Skin of body (tissue), 2 donors: Measurements from ENCODE around the gene EFCAB9. TPM values are rescaled to one million over a fixed set of nuclear protein-coding genes. Genes with fewer than 3 reads are reported as not detected.
"Not testable (repeated sequence)": the region's sequence is repeated elsewhere in the genome, so short reads cannot be mapped to it uniquely, and the experiment has no call there.

ENCODE experiments used
- DNase-seq: peaks from one replicate; lab custom pipeline; 2025; lab: John Stamatoyannopoulos, UW
- total RNA-seq: library from RNA; depleted of rRNA; stranded (reverse); fragments of >200 nt; gene quantifications from one replicate; pipeline ENCODE4 v1.2.3, GENCODE V29; 2014

EFCAB9 gene
- total RNA-seq, 1 donor from 2014 or later, result not detected

DNA sequence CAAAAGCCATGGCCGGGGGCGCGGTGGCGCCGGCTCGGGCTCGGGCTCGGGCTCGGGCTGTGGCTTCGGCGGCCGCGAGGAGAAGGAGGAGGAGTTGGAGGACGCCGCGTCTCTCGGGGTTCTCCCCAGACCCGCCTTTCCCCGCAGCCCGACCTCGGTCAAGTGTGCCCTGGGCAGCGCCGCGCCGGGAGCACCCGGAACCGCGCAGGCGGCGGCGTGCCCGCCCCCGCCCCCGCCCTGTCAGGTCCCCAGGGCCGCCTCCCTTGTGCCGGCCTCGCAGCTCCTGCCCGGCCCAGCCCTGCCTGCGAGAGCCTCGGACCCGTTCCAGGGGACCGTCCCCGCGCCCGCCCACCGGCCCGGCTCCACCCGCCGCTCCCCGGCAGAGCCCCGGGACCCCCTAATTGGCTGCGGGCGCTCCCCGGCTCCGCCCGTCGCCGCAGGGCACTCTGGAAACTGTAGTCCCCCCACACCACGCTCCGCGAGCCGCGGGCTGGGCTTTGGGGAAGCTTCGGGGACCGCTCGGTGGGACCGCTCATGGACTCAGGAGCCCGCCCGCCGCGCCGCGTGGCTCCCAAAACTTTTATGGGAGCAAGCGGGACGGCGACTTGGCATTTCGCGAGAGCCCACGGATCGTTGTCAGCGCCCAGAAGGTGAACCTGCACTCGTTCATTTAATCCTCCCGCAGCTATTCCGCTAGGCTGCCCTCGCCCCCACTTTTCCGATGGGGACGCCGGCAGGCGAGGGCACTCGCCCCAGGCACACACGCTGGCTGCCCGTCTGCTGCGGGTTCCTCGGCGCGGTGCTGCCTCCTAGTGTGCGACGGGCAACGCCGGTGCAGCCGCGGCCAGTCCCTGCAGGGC, 5.7 kb upstream of the EFCAB9 start, which contains the start of gene STK10:
Gene STK10 (minus strand): TSS at position 192 of the 860 bp plus-strand sequence. CDS start 182 bp downstream, at position 10.
- peak; percentile 86 for DNase-seq

DNA sequence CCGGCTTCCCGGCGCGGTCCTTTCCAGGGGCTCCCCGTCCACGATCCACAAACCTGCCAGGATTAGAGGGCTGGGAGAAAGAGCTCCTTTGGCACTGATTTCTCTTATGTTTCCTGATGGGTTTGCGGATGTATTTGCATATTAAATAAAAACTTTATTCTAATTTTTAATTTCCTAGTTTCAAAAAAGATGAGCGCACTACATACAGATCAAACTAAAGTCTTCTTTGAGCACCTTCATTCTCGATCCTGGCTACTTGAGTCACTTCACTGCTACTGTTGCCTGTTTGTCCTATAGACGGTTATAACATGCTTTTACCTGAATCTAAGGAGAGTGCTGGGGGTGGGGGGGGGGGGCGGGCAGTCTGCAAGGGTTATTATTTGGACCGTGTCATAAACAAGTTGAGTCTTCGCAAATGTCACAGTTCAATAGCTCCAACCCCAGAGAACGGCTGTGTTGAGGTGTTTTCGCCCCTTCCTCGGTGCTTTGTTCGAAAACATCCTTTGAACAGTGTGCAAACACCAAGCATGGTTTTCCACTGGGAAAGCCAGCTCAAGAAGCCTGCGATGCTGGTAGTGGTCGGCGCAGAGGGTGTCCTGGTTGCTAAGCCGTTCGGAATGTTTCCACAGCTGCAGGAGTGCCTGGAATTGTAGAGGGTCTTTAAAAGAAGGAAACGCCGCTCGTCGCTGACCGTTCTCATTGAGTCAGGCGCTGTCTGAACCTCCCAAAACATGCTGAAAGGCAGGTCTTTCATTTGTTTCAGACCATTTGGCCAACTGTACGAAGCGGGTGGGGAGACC, 4.9 kb upstream of the EFCAB9 start:
- no peak for DNase-seq

DNA sequence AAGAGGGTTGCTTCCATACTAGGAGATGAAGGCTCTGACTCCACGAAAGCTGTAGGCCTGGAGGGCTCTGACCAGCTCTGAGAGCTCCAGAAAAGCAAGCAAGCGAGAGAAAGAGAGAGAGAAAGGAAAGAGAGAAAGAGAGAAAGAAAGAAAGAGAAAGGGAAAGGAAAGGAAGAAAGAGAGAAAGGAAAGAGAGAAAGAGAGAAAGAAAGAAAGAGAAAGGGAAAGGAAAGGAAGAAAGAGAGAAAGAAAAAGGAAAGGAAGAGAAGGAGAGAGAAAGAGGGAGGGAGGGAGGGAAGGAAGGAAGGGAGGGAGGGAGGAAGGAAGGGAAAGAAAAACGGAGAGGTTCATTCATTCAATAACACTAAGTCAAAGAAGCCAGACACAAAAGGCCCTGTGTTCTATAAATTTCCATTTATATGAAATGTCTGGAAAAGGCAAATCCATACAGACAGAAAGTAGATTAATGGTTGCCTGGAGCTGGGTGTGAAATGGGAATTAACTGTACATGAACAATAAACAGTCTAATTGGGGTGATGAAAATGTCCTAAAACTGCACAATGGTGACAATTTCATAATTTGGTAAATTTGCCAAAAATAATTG, 4.2 kb upstream of the EFCAB9 start:
- DNase-seq, result no peak

DNA sequence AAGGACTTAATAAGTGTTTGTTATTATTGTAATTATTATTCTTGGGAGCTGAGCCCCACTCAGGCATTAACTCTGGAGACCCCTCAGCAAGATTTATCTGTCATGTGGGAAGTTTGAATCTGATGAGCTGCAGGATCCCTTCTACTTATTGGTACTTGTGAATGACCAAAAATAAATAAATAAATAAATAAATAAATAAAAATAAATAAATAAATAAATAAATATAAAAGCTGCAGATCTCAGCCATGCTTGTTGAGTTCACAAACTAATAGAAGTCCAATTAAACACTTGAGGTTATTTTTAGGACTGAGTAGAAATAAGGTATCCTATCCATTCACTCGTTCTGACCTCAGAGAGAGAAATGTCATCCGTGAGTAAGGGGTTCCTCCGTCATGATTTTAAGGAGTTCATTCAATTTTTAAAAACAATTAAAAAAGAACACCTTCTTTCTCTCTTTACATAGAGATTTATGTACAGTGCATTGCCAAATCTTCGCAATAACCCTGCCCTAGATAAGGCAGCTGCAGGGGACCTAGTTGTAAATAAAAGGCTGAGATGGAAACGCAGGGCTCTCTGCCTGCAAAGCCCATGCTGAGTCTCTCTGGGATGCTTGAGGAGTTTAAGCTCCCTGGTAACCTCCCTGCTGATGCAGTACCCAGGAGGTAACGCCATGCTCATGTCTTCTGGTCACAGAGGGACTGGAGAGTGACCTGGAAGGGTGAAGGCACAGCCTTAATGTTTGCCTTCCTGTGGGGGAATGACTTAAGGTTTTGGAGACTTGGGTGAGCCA, 1.2 kb downstream of the EFCAB9 start:
- no peak for DNase-seq

DNA sequence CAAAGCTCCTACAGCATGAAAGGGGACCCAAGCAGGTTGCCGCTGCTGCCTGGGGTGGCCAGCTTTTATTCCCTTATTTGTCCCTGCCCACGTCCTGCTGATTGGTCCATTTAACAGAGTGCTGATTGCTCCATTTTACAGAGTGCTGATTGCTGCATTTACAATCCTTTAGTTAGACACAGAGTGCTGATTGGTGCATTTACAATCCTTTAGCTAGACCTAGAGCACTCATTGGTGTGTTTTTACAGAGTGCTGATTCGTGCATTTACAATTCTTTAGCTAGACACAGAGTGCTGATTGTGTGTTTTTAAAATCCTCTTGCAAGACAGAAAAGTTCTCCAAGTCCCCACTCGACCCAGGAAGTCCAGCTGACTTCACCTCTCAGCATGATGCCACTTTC, 3.8 kb downstream of the EFCAB9 start:
- DNase-seq, result not testable (repeated sequence)

DNA sequence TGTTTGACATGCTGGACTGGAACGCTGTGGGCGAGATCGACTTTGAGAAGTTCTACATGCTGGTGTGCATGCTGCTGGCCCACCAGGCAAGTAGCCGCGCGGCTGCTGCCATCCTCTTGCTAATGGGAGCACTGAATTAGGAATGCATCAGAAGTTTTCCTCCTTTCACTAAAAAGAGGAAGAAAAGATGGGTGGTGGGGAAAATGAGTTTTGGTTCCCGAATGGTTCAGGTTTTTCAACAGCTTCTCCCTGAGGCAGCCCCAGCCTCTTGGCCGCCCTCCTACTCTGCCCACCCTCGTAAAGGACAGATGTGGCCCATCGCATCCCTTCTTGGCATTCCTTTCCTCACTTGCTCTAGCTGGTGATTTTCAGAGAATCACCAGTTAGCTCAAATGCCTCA, 5.5 kb downstream of the EFCAB9 start:
- DNase-seq, result no peak

DNA sequence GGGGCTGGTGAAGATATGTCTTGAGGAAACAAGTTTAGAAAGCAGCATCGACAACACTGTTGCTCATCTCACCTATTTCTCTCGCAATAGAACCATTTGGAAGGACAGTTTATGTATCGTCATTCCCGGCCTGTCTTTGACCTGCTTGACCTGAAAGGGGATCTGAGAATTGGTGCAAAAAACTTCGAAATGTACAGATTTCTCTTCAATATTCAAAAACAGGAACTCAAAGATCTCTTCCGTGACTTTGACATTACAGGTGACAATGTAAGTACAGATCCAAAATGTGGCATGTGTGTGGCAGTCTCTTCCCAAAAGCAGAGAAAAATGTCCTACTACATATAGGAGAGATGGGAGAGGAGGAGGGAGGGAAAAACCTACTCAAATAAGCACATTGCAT, 6.5 kb downstream of the EFCAB9 start:
- no peak for DNase-seq

DNA sequence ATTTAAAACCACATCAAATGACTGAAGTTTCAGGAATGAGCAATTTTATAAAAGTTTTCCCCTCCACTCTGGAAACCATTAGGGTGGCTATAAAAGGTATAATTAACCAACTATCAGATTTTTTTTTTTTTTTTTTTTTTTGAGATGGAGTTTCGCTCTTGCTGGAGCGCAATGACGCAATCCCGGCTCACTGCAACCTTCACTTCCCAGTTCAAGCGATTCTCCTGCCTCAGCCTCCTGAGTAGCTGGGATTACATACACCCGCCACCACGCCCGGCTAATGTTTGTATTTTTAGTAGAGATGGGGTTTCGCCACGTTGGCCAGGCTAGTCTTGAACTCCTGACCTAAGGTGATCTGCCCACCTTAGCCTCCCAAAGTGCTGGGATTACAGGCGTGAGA, 12.0 kb downstream of the EFCAB9 start:
- not testable (repeated sequence) for DNase-seq

DNA sequence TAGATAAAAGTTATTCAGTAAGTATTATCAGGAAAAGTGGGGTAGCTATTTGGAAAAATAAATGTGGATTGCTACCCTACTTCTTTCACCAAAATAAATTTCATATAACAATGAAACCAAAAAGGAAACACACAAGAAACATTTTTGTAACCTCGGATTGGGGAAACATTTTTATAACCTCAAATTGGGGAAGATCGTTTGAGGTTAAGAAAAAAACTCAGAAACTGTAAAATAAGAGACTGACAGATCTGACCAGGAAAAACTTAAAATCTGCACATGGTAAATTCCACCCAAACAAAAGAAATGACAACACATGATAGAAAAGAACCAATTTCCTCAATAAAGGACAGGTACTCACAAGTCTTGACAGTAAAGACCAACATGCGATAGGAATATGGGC, 13.5 kb downstream of the EFCAB9 start:
- DNase-seq, result no peak

DNA sequence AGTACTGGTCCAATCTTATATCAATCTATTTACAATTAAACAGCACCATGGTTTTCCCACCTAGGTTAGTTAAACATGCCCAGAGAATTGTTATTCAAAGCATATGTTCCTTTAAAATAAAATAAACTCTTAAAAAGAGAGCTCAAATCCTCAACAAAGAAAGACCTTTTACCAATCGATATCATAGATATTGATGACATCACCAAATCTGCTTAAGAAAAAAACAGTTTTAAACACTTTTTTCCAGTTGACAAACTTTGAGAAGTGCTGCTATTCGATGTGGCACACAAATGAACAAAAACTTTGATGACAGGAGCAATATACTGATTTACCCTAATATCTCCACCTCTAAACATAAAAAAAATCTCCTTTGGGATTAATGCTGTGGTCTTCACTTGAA, 15.7 kb downstream of the EFCAB9 start:
- no peak for DNase-seq

DNA sequence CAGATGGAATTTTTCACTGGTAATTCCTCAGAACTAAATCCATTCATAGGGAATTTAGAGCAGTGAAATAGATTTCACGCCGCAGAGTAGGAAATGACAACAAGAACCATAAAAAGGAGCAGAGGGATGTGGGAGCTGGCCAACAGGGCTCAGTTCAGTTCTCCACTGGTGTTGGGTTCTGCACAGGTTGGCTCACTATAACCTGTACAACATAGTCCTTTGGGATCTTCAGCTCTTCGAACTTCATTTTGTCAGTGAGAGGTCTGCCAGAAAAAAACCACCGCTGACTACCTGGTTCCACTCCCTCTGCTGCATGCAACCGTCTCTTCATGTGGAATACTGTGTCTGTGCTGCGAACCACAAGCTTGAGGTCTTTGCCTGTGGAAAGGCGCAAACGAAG, 17.7 kb downstream of the EFCAB9 start:
- DNase-seq, result no peak

DNA sequence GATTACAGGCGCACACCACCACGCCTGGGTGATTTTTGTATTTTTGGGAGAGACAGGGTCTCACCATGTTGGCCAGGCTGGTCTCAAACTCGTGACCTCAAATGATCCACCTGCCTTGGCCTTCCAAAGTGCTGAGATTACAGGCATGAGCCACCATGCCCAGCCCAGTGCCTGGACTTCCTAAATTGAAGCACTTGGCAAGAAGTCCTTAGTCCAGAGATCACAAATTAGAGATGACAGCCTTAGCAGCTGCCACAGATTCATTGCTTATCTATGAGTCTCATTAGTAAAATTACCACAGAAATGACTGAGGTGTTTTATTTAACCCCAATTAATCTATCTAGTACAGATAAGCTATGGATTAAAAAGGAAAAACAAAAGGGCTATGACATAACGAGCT, 19.2 kb downstream of the EFCAB9 start:
- DNase-seq, result no peak

DNA sequence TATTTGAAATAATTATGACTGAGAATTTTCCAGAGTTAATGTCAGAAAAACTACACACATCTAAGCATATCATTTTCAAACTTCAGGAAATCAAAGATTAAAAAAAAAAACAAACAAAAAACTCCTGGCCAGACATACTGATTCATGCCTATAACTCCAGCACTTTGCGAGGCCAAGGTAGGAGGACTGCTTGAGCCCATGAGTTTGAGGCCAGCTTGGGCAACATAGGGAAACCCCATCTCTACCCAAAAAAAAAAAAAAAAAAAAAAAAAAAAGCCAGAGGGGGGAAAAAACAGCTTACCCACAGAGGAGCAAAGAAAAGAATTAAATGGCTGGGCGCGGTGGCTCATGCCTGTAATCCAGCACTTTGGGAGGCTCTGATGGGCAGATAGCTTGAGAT, 22.4 kb downstream of the EFCAB9 start:
- DNase-seq, result no peak

DNA sequence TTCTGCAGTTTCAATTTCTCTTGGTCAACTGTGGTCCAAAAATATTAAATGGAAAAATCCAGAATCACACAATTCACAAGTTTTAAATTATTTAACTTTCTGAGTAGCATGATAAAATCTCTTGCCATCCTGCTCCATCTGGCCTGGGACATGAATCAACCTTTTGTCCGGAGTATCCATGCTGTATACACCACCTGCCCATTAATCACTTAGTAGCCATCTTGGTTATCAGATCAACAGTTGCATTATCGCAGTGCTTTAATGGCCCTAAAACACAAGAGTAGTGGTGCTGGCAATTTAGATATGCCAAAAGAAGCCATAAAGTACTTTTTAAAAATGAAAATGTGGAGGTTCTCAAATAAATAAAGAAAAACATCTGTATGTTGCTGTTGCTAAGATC, 25.3 kb downstream of the EFCAB9 start:
- no peak for DNase-seq

DNA sequence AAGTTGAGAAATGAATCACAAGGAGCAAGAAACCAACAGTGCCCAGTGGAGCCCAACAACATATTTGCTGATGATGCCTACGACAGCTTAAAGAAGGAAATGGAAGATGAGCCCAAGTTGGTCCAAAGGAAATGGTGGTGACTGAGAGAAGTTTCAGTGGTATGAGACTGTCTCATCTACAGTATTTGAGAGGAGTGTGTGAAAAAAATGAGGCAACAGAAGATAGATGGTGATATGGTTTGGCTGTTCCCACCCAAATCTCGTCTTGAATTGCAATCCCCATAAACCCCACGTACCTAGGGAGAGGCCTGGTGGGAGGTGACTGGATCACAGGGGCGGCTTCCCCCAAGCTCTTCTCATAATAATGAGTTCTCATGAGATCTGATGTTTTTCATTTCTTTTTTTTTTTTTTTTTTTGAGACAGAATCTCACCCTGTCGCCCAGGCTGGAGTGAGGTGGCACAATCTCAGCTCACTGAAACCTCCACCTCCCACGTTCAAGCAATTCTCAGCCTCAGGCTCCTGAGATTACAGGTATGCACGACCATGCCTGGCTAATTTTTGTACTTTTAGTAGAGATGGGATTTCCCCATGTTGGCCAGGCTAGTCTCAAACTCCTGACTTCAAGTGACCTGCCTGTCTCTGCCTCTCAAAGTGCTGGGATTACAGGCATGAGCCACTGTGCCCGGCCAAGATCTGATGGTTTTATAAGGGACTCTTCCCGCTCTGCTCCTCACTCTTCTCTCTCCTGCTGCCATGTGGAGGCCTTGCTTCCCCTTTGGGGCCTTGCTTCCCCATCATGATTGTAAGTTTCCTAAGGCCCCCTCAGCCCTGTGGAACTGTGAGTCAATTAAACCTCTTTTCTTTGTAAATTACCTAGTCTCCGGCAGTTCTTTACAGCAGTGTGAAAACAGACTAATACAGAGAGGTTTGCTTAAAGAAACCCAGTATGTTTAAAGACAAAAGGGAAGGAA, 30.2 kb downstream of the EFCAB9 start:
- no peak for DNase-seq

DNA sequence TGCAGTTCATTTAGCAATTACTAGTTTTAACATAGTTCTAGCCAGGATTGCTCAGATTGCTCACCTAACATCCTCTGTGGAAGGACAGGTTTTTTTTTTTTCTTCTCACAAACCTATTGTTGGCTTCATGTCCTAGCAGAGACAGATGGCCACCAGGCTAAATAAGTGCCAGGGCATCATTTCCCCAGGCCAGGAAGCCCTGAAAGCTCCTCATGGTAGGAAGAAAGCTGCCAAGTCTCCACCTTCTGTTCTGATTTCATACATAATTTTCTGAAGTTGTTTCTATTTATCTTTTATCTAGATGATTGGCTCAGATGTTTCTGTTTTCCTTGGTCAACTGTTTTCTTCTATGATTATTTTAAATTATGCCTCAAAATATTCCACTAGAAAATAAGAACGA, 31.0 kb downstream of the EFCAB9 start:
- DNase-seq, result no peak

DNA sequence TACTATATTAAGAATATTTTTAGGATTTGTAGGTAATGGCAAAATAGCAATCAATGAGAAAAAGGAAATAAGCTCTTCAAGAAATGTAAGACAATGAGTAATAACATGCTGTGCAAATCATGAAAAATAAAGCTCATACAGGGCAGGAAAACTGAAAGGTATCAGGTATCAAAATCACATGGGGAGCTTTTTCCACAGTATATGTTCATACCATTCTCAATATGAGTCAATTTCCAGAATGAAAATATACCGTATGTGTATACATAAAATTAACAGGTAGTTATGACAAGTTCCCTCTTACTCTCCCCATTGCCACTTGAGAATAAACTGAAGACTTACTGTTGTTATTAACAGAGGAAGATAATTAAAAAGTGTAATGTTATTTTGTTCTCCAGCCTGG, 35.9 kb downstream of the EFCAB9 start:
- DNase-seq, result no peak

DNA sequence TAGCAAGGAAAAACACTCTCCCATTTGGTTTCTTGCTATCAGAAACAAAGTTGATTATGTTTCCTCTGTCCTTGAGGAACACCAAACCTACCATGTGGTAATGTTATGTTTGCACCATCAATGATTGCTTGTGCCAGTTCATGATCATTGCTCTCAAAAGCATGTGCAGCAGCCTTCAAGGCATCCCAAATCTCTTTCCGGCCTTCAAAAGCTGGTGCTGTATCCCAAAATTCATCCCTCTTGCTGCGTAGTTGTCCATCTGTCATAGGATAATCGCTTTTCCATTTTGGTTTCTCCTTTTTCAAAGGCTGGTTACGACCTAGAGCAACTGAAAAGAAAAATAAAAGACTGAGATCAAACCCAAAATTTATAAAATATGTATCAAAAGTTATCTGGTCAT, 40.1 kb downstream of the EFCAB9 start:
- DNase-seq, result no peak

DNA sequence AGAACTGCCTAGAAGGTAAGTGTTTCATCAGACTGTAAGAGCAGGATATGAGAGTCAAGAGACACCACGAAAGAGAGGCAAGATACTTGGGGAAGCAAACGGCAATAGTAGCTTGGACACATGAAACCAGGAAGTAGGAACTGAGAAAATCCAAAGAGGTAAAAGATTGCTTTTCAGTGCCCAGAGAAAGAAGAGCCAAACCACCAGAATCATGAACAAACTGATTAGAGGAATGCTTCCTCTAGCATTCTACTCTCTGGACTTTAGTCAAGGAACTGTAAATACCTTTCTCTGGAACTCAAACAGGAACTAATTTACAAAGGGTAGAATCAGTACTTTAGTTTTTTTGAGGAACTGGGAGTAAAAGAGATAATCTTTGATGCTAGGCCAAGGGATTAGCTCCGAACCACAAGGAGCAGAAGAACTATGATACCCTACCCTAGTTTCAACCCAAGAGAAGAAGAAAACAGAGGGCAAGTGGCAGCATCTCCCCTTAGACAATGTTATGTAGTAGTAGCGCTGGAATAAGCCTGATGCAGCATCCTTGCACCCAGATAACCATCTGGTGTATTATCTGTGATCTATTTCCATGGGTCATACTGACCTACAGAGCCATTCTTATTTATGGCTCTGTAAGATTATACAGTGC, 41.3 kb downstream of the EFCAB9 start:
- DNase-seq, result no peak
